Measurements from ENCODE around the gene EPX.

Gene EPX

GRCh38 chr17:58236394-58236793 lies 43.9 kb downstream of the EPX start:
- TF ChIP-seq CTCF (IDR thresholded peaks at IDR 0.05; ENCODE audit: low read depth, low read length): no peak
- DNase-seq (ENCODE audit: extremely low read depth, low read depth): no peak

GRCh38 chr17:58238147-58238634 lies 45.7 kb downstream of the EPX start, which contains the start of gene LPO:
Gene LPO (plus strand): TSS chr17:58238584. CDS start chr17:58242980, 4,396 bp downstream.
- no peak for DNase-seq (ENCODE audit: extremely low read depth, low read depth)
- no peak for TF ChIP-seq CTCF (IDR thresholded peaks at IDR 0.05; ENCODE audit: low read depth, low read length)

DNA sequence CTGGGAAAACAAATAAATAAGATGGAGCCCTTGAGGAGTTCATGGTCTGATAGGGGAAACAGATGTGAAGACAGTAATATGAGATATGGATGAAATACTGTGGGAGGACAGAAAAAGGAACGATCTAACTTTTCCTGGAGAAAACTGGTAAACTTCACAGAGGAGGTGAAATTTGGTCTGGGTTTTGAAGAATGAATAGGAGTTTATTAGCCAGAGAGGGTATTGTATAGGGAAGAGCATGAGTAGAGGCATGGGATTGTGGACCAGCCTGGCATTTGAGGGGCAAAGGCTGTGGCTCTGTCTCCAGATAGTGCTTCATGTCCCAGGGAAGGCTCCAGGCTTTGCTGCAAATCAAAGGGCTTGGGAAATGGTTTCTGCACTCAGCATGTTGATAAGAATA lies 47.5 kb downstream of the EPX start:
- TF ChIP-seq CTCF (IDR thresholded peaks at IDR 0.05; ENCODE audit: low read depth, low read length): no peak

GRCh38 chr17:58242171-58242784 lies 49.8 kb downstream of the EPX start:
- TF ChIP-seq CTCF (IDR thresholded peaks at IDR 0.05; ENCODE audit: low read depth, low read length): no peak
- DNase-seq (ENCODE audit: extremely low read depth, low read depth): no peak

More for the DNA sequence above, 47.5 kb downstream of the EPX start:
- no peak for DNase-seq (ENCODE audit: extremely low read depth, low read depth)

DNA sequence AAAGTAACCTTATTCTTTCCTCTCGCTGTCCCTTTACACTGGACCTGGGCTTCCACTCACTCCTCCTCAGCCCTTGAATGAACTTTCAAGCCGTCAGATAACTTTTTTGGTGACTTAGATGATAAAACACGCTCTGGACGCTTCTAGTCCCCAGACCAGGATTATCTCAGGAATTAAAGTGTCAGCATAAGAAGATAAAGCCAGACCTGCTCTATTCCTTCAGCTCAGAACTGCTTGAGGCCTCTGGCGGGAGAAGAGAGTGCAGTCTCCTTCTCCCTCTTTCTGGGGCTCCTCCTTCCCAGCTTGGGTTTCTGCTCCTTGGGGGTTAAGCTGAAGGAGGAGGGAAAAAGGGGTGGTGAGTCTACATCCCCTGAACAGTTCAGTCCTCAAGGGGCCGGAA lies 52.4 kb downstream of the EPX start:
- no peak for DNase-seq (ENCODE audit: extremely low read depth, low read depth)
- no peak for TF ChIP-seq CTCF (IDR thresholded peaks at IDR 0.05; ENCODE audit: low read depth, low read length)

GRCh38 chr17:58245428-58246103 lies 53.0 kb downstream of the EPX start:
- TF ChIP-seq CTCF (IDR thresholded peaks at IDR 0.05; ENCODE audit: low read depth, low read length): no peak
- DNase-seq (ENCODE audit: extremely low read depth, low read depth): no peak

DNA sequence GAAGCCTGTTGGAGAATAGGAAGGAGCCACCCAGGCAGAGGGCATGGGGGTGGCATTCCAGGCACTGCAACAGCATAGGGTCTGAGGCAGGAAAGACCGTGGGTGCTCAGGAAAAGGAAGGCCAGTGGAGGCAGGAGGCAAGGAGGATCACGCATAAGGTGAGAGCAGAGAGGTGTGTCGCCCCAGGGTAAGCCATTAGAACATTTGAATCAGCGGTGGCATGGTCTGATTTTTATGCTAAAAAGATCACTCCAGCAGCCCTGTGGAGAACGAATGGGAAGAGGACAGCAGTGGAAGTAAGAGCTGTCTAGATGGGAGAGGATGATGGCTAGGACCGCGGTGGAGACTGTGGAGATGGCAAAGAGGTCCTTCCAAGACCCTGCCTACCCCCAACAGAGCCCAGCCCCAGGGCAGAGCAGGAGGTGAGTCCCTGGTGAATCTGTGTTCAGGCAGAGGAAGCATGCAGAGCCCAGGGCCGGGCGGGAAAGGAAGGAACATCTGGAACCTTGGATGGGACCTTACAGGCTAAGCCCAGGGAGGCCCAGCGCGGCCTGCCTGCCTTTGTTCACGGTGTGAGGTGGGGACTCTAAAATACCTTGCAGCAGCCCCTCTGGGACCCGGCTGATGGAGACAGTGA lies 53.7 kb downstream of the EPX start:
- TF ChIP-seq CTCF (IDR thresholded peaks at IDR 0.05; ENCODE audit: low read depth, low read length): no peak
- no peak for DNase-seq (ENCODE audit: extremely low read depth, low read depth)

Measured in AG09319 (cell line).